ENCODE results near the gene RASGRF2. TPM values are rescaled to one million over a fixed set of nuclear protein-coding genes. Genes with fewer than 3 reads are reported as not detected.
A peak's percentile ranks its signal among the peaks of the same experiment; 100 is the strongest.

RASGRF2 gene
- total RNA-seq, 1 donor from 2014 or later, result 0.92 TPM

DNA sequence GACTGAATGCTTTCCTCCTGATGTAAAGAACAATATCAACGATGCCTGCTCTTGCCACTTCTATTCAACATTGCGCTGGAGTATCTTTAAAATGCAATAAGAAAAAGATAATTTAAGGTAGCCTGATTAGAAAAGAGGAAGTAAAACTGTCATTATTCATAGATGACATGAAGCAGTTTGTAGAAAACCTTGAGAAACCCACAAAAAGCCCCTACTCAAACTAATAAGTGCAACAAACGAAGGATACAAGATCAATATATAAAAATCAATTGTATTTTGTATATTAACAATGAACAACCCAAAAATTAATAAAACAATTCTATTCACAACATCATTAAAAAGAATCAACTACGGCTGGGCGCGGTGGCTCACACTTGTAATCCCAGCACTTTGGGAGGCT, 196.6 kb downstream of the RASGRF2 start:
- TF ChIP-seq CTCF (IDR thresholded peaks at IDR 0.05), result no peak
- no peaks in the 10 kb centered on the region for H3K27me3 Mint-ChIP-seq (ENCODE audit: low read depth)
- peaks cover 9% of the 10 kb centered on the region for H3K36me3 Mint-ChIP-seq (ENCODE audit: low read depth)
- no peak overlapping the region for H3K4me3 Mint-ChIP-seq (ENCODE audit: unreplicated experiment)
- no peak for DNase-seq (ENCODE audit: low spot score)
- no peak overlapping the region for H3K27ac Mint-ChIP-seq (ENCODE audit: unreplicated experiment)
- H3K9me3 Mint-ChIP-seq (ENCODE audit: low read depth), result peaks cover 21% of the 10 kb centered on the region
- peaks cover under 1% of the 10 kb centered on the region for H3K4me1 Mint-ChIP-seq (ENCODE audit: low read depth)

DNA sequence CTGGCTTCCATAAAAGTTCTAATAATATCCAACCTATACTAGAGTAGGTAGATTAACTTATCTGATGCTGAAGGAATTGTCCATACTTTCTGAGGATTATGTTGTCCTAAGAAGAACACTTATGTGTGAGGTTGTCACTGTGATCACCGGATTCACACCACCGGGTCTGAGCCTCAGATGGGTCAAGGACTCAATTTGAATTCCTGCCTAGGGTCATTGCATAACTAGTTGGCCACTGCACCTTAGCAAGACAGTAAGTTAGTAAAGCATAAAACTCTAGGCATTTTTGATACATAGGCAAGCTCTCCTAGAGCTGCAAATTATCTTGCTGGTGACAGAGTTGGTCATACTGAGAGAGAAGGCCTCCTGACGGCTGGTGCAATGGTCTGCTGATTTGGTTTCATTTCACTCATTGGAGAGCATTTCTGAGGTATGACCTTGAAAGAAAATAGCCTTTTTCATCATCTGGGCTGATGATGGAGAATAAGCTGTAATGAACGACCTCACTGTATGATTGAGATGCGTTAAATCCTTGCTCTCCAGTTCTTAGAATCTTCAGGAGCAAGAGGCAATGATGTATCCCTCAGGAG, 200.9 kb downstream of the RASGRF2 start:
- Mint-ChIP-seq H3K4me3 (ENCODE audit: unreplicated experiment) (no peak overlapping the region), H3K36me3 (ENCODE audit: low read depth) (peaks cover 2% of the 10 kb centered on the region), H3K9me3 (ENCODE audit: low read depth) (peaks cover 4% of the 10 kb centered on the region), H3K27me3 (ENCODE audit: low read depth) (no peaks in the 10 kb centered on the region), H3K27ac (ENCODE audit: unreplicated experiment) (no peak overlapping the region), H3K4me1 (ENCODE audit: low read depth) (peaks cover 24% of the 10 kb centered on the region)
- TF ChIP-seq CTCF (IDR thresholded peaks at IDR 0.05), result no peak
- DNase-seq (ENCODE audit: low spot score), result no peak

GRCh38 chr5:81162501-81162900, 202.3 kb downstream of the RASGRF2 start:
- H3K36me3 Mint-ChIP-seq (ENCODE audit: low read depth), result no peaks in the 10 kb centered on the region
- no peaks in the 10 kb centered on the region for H3K27me3 Mint-ChIP-seq (ENCODE audit: low read depth)
- no peak for TF ChIP-seq CTCF (IDR thresholded peaks at IDR 0.05)
- peaks cover 24% of the 10 kb centered on the region for H3K4me1 Mint-ChIP-seq (ENCODE audit: low read depth)
- no peak overlapping the region for H3K4me3 Mint-ChIP-seq (ENCODE audit: unreplicated experiment)
- no peaks in the 10 kb centered on the region for H3K9me3 Mint-ChIP-seq (ENCODE audit: low read depth)
- no peak for DNase-seq (ENCODE audit: low spot score)
- H3K27ac Mint-ChIP-seq (ENCODE audit: unreplicated experiment), result no peak overlapping the region

DNA sequence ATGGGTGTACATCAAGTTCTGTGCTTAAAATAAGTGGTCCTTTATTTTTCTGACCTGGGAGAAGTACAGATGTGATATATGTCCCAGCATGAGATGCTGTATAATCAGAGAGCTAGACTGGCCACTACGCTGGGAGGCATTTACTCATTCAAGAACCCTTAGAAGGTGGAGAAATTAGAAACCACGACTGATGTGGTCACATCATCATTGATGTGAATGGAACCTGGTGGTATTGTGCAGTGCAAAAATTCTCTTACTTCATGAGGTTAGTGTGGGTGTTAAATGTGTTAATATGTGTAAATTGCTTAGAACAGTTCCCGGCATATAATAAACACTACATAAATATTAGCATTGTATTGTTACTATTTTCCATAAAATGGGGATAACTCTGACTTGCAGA, 203.5 kb downstream of the RASGRF2 start:
- no peak for DNase-seq (ENCODE audit: low spot score)
- H3K27ac Mint-ChIP-seq (ENCODE audit: unreplicated experiment), result no peak overlapping the region
- H3K9me3 Mint-ChIP-seq (ENCODE audit: low read depth), result no peaks in the 10 kb centered on the region
- H3K4me1 Mint-ChIP-seq (ENCODE audit: low read depth), result peaks cover 24% of the 10 kb centered on the region
- H3K36me3 Mint-ChIP-seq (ENCODE audit: low read depth), result no peaks in the 10 kb centered on the region
- H3K4me3 Mint-ChIP-seq (ENCODE audit: unreplicated experiment), result no peak overlapping the region
- no peak for TF ChIP-seq CTCF (IDR thresholded peaks at IDR 0.05)
- H3K27me3 Mint-ChIP-seq (ENCODE audit: low read depth), result no peaks in the 10 kb centered on the region

- TF ChIP-seq CTCF (IDR thresholded peaks at IDR 0.05), result no peak
- no peaks in the 10 kb centered on the region for H3K9me3 Mint-ChIP-seq (ENCODE audit: low read depth)
- H3K27ac Mint-ChIP-seq (ENCODE audit: unreplicated experiment), result peak overlapping the region; percentile 79
- no peak overlapping the region for H3K4me3 Mint-ChIP-seq (ENCODE audit: unreplicated experiment)
- H3K27me3 Mint-ChIP-seq (ENCODE audit: low read depth), result no peaks in the 10 kb centered on the region
- peaks cover 24% of the 10 kb centered on the region for H3K4me1 Mint-ChIP-seq (ENCODE audit: low read depth)
- no peaks in the 10 kb centered on the region for H3K36me3 Mint-ChIP-seq (ENCODE audit: low read depth)
- no peak for DNase-seq (ENCODE audit: low spot score)
These were observed 204.3 kb downstream of the RASGRF2 start for GRCh38 chr5:81164476-81164875.
